Sigmoid colon (tissue), 4 donors: ENCODE data around the gene HRH2.

Experiments
- EP300 ChIP-seq, 4 donors: sonication (generic); formaldehyde crosslinking; IDR thresholded peaks; one replicate each; pipeline ENCODE4 v1.6.1; 2017; ENCODE audit warnings: antibody characterized with exemption in 4 of 4
- POLR2AphosphoS5 ChIP-seq, 4 donors: sonication (generic); formaldehyde crosslinking; IDR thresholded peaks; one replicate each; pipeline ENCODE4 v1.6.1; 2017; ENCODE audit warnings: antibody characterized with exemption in 4 of 4

GRCh38 chr5:175684931-175685330 lies 27.1 kb downstream of the HRH2 start:
- TF ChIP-seq POLR2AphosphoS5 (IDR thresholded peaks at IDR 0.05), result no peak
- no peak for TF ChIP-seq EP300 (IDR thresholded peaks at IDR 0.05)
